IMR-90 (cell line): ENCODE data around the gene SYNPR. TPM values are rescaled to one million over a fixed set of nuclear protein-coding genes. Genes with fewer than 3 reads are reported as not detected.

Experiments
- ATAC-seq: fragments of 200-7000 bp; cut with Tn5 transposase; 2 replicates; pipeline ENCODE4 v1.9.1; 2020; ENCODE audit warnings: low read depth, mild to moderate bottlenecking, moderate library complexity
- BruUV-seq: library from RNA; stranded (reverse); fragments of 400-500 nt; replicated peaks from 2 replicates; lab custom pipeline; 2021; lab: Mats Ljungman, UMichigan
- CTCF ChIA-PET: fragments of 300-600 bp; formaldehyde crosslinking; extraction: SDS; loops from one replicate; lab custom pipeline; 2021; ENCODE audit warnings: antibody characterized with exemption; lab: Yijun Ruan, JAX
- POLR2A ChIA-PET: fragments of 300-600 bp; sonication (Branson Sonifier 250); formaldehyde crosslinking; loops from one replicate; lab custom pipeline; 2022; ENCODE audit warnings: antibody characterized with exemption; ENCODE audit not compliant: unreplicated experiment; lab: Charles Lee
- DNase-seq: peaks from one replicate; pipeline ENCODE4 v3.0.0; 2013
- H2AFZ ChIP-seq: replicated peaks from 2 replicates; pipeline ENCODE3; 2013; ENCODE audit warnings: low read length, mild to moderate bottlenecking; ENCODE audit not compliant: poor library complexity
- H2AK5ac ChIP-seq: 2 replicates; pipeline ENCODE4 v1.6.1; 2013; ENCODE audit warnings: low read depth, low read length, inconsistent platforms
- H2AK9ac ChIP-seq: replicated peaks from 2 replicates; pipeline ENCODE3; 2013; ENCODE audit warnings: mild to moderate bottlenecking, low read depth, low read length, moderate library complexity; ENCODE audit not compliant: poor library complexity
- H2BK120ac ChIP-seq: 2 replicates; pipeline ENCODE4 v1.6.1; 2013; ENCODE audit warnings: low read depth, low read length, inconsistent platforms
- H2BK15ac ChIP-seq: 3 replicates; pipeline ENCODE4 v1.6.1; 2013; ENCODE audit warnings: low read depth, low read length, inconsistent platforms
- H2BK20ac ChIP-seq: 2 replicates; pipeline ENCODE4 v1.6.1; 2013; ENCODE audit warnings: low read depth, mild to moderate bottlenecking, inconsistent platforms, low read length, moderate library complexity
- H2BK5ac ChIP-seq: 2 replicates; pipeline ENCODE4 v1.6.1; 2013; ENCODE audit warnings: mild to moderate bottlenecking, low read depth, low read length, inconsistent platforms; ENCODE audit not compliant: poor library complexity, severe bottlenecking
- H3K14ac ChIP-seq: replicated peaks from 2 replicates; pipeline ENCODE4 v1.6.1; 2013; ENCODE audit warnings: low read depth, low read length, inconsistent platforms
- H3K18ac ChIP-seq: 2 replicates; pipeline ENCODE4 v1.6.1; 2013; ENCODE audit warnings: low read depth, low read length, control low read depth
- H3K23ac ChIP-seq: 2 replicates; pipeline ENCODE4 v1.6.1; 2013; ENCODE audit warnings: low read depth, low read length, inconsistent platforms
- H3K27ac ChIP-seq: 2 replicates; pipeline ENCODE4 v1.5.1; 2013; ENCODE audit warnings: mild to moderate bottlenecking, control low read depth, low read length; ENCODE audit not compliant: insufficient read depth
- H3K27me3 ChIP-seq: 2 replicates; pipeline ENCODE4 v1.6.1; 2013; ENCODE audit warnings: low read length; ENCODE audit not compliant: control insufficient read depth, insufficient read depth
- H3K36me3 ChIP-seq: 2 replicates; pipeline ENCODE4 v1.6.1; 2013; ENCODE audit warnings: low read length, mixed read lengths; ENCODE audit not compliant: control insufficient read depth, insufficient read depth
- H3K4ac ChIP-seq: 2 replicates; pipeline ENCODE4 v1.6.1; 2013; ENCODE audit warnings: low read depth, low read length, inconsistent platforms
- H3K4me1 ChIP-seq: 2 replicates; pipeline ENCODE4 v1.6.1; 2013; ENCODE audit warnings: low read length, mixed read lengths; ENCODE audit not compliant: control insufficient read depth, insufficient read depth
- H3K4me2 ChIP-seq: 2 replicates; pipeline ENCODE4 v1.6.1; 2013; ENCODE audit warnings: low read depth, mild to moderate bottlenecking, control low read depth, low read length, moderate library complexity
- H3K4me3 ChIP-seq: 2 replicates; pipeline ENCODE4 v1.5.1; 2013; ENCODE audit warnings: low read depth, mild to moderate bottlenecking, control low read depth, low read length, moderate library complexity; ENCODE audit not compliant: insufficient read depth
- H3K56ac ChIP-seq: 2 replicates; pipeline ENCODE4 v1.6.1; 2013; ENCODE audit warnings: low read length, inconsistent platforms; ENCODE audit not compliant: insufficient read depth; ENCODE audit errors: extremely low read depth
- H3K79me1 ChIP-seq, 2 experiments: 2 replicates each; pipeline ENCODE4 v1.6.1; 2013; ENCODE audit warnings: low read length in 2 of 2, inconsistent platforms in 1 of 2, low read depth in 1 of 2
- H3K9ac ChIP-seq: 2 replicates; pipeline ENCODE4 v1.6.1; 2013; ENCODE audit warnings: low read depth, low read length, control low read depth
- H3K9me1 ChIP-seq: 2 replicates; pipeline ENCODE4 v1.6.1; 2013; ENCODE audit warnings: low read length, inconsistent platforms; ENCODE audit not compliant: insufficient read depth
- H3K9me3 ChIP-seq: 2 replicates; pipeline ENCODE4 v1.6.1; 2013; ENCODE audit warnings: low read length; ENCODE audit not compliant: control insufficient read depth, insufficient read depth
- H4K20me1 ChIP-seq: 2 replicates; pipeline ENCODE4 v1.6.1; 2013; ENCODE audit warnings: low read length, inconsistent platforms; ENCODE audit not compliant: insufficient read depth
- H4K5ac ChIP-seq: 2 replicates; pipeline ENCODE4 v1.6.1; 2013; ENCODE audit warnings: mild to moderate bottlenecking, low read depth, low read length, control low read depth
- H4K8ac ChIP-seq, 2 experiments: 2 replicates each; pipeline ENCODE4 v1.6.1; 2013; ENCODE audit warnings: low read depth in 2 of 2, low read length in 2 of 2, control low read depth in 1 of 2, inconsistent platforms in 1 of 2
- H4K91ac ChIP-seq: 2 replicates; pipeline ENCODE4 v1.6.1; 2013; ENCODE audit warnings: low read depth, low read length, inconsistent platforms; ENCODE audit not compliant: insufficient read depth
- BHLHE40 ChIP-seq: fragments of 150-350 bp; IDR thresholded peaks from 2 replicates; pipeline ENCODE4 v1.6.1; 2016; ENCODE audit warnings: mild to moderate bottlenecking, low read depth, low read length
- CEBPB ChIP-seq: IDR thresholded peaks from 2 replicates; pipeline ENCODE4 v1.6.1; 2012; ENCODE audit warnings: low read depth, low read length, improper control_type of control experiment
- CTCF ChIP-seq: conservative IDR thresholded peaks from 2 replicates; pipeline ENCODE4 v1.5.1; 2012; ENCODE audit warnings: mild to moderate bottlenecking, low read depth, low read length, improper control_type of control experiment
- POLR2A ChIP-seq: IDR thresholded peaks from 2 replicates; pipeline ENCODE4 v1.6.1; 2012; ENCODE audit warnings: mild to moderate bottlenecking, low read depth, low read length
- RAD21 ChIP-seq: IDR thresholded peaks from 2 replicates; pipeline ENCODE4 v1.6.1; 2012; ENCODE audit warnings: low read length, improper control_type of control experiment
- WGBS, 2 experiments: methylation state at CpG; one replicate each; pipeline versions ENCODE4 v1.1.5 to v1.1.7; 2013; ENCODE audit warnings: missing lambda C conversion rate in 2 of 2; ENCODE audit not compliant: insufficient read length in 1 of 2; ENCODE audit errors: extremely low coverage in 2 of 2; 5-methylcytosine and 5-hydroxymethylcytosine counted together
- dilution Hi-C: fragments of 300-500 bp; cut with HindIII; formaldehyde crosslinking; loops from one replicate; pipeline ENCODE4 v1.14.3; 2018; ENCODE audit warnings: low sequenced_read_pairs; ENCODE audit not compliant: unreplicated experiment
- in situ Hi-C: fragments of 300-500 bp; cut with MboI; formaldehyde crosslinking; loops from 3 replicates; pipeline ENCODE4 v1.14.3; 2019; ENCODE audit warnings: low sequenced_read_pairs, inconsistent platforms, mixed read lengths
- intact Hi-C: fragments of 100-400 bp; cut with micrococcal nuclease; formaldehyde crosslinking; loops from 2 replicates; pipeline ENCODE4 v1.10.0; 2022
- polyA plus RNA-seq, 3 experiments: library from polyadenylated mRNA; depleted of rRNA; stranded (reverse); fragments of >200 nt; gene quantifications; 2 replicates each; pipeline ENCODE4 v1.2.3, GENCODE V29; 2012; ENCODE audit warnings: low replicate concordance in 1 of 3
- total RNA-seq: library from RNA; depleted of rRNA; stranded (reverse); fragments of >200 nt; gene quantifications from 2 replicates; pipeline ENCODE4 v1.2.3, GENCODE V29; 2012
- TF ChIP-seq, protein P1 (sequence below): fragments of 150-350 bp; IDR thresholded peaks from 2 replicates; pipeline ENCODE4 v1.6.1; 2017; ENCODE audit warnings: mild to moderate bottlenecking, antibody characterized with exemption, low read length, low read depth

The SYNPR gene
- total and polyA plus RNA-seq, 2 of the 4 experiments (the other 2 are of a cell fraction): not detected

DNA sequence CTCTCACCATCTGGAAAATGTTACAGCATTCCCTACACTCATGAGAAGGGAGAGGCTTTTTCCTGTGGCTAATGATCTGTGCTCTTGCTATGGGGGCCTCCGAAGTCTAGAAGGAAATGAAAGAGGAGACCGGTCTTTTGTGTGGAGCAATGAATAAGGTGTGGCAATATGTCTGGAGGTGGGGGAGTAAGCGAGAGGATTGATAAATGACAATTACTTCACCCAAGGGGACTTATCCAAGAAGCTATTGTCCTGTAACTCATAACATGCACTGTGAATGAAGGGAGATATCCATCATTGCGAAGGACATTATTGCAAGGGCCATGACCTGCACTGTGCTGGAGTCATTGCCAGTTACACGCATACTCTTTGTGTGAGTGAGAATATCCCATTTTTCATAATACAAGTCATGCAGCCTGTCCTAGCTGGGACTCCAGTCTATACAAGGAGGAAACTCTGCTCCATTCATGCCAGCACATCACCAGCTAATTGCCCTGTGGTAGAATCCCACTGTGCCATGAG lies 37.7 kb upstream of the SYNPR start:
- intact Hi-C loops: no loop called here
- no peaks in the 10 kb centered on the region for H3K9me3 ChIP-seq

More for the DNA sequence above, 37.7 kb upstream of the SYNPR start:
- no peak overlapping the region for H2BK120ac ChIP-seq
- no peaks in the 10 kb centered on the region for H3K9me1 ChIP-seq
- ChIA-PET POLR2A (no interaction called here), CTCF (no interaction called here)
- H3K4me2 ChIP-seq: no peak overlapping the region
- no peak overlapping the region for H4K5ac ChIP-seq
- no peak overlapping the region for H3K18ac ChIP-seq
- no peaks in the 10 kb centered on the region for H3K36me3 ChIP-seq
- no peaks in the 10 kb centered on the region for H4K20me1 ChIP-seq
- H2BK20ac ChIP-seq: no peak overlapping the region
- H2AFZ ChIP-seq: no peak overlapping the region
- no peak overlapping the region for H2BK15ac ChIP-seq
- H3K27ac ChIP-seq: no peak overlapping the region
- DNase-seq: no peak
- BruUV-seq: no TSS peak
- no peak overlapping the region for H3K4me3 ChIP-seq
- no CpG with 5 or more reads among the region's 5 CpGs for WGBS, 2 experiments
- in situ Hi-C loops: loop anchor here (25.0 kb wide), 2 partner anchors 97 to 1028 kb away; no protein-coding TSS in a partner anchor
- H4K91ac ChIP-seq: no peak overlapping the region
- H3K9ac ChIP-seq: no peak overlapping the region
- no peak overlapping the region for H4K8ac ChIP-seq
- H2AK5ac ChIP-seq: no peak overlapping the region
- no peaks in the 10 kb centered on the region for H3K4me1 ChIP-seq
- H3K4ac ChIP-seq: no peak overlapping the region
- no peak overlapping the region for H3K23ac ChIP-seq
- H3K27me3 ChIP-seq: no peaks in the 10 kb centered on the region
- H2BK5ac ChIP-seq: no peak overlapping the region
- no peak overlapping the region for H3K14ac ChIP-seq
- H3K79me1 ChIP-seq: no peaks in the 10 kb centered on the region
- TF ChIP-seq, protein P1, sequence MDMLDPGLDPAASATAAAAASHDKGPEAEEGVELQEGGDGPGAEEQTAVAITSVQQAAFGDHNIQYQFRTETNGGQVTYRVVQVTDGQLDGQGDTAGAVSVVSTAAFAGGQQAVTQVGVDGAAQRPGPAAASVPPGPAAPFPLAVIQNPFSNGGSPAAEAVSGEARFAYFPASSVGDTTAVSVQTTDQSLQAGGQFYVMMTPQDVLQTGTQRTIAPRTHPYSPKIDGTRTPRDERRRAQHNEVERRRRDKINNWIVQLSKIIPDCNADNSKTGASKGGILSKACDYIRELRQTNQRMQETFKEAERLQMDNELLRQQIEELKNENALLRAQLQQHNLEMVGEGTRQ: no peak
- no peak for TF ChIP-seq CEBPB
- no peak for TF ChIP-seq BHLHE40
- no peak for TF ChIP-seq POLR2A
- TF ChIP-seq CTCF: no peak
- no peak for TF ChIP-seq RAD21
- no peak overlapping the region for H2AK9ac ChIP-seq
- dilution Hi-C loops: no loop called here
- H3K56ac ChIP-seq: no peak overlapping the region
- no peak for ATAC-seq
